ENCODE results near the gene PPOX. TPM values are rescaled to one million over a fixed set of nuclear protein-coding genes. Genes with fewer than 3 reads are reported as not detected.

PPOX gene
- total RNA-seq, 2 donors from 2014 or later: 15.0 to 16.8 TPM

- DNase-seq (ENCODE audit: low spot score): no peak
- intact Hi-C loops (cut with DNase I): no loop called here
Measured at GRCh38 chr1:161140755-161141400, 25.3 kb upstream of the PPOX start.

- DNase-seq (ENCODE audit: low spot score): no peak
- intact Hi-C loops (cut with DNase I): no loop called here
Measured at GRCh38 chr1:161145832-161146231, 20.4 kb upstream of the PPOX start.

DNA sequence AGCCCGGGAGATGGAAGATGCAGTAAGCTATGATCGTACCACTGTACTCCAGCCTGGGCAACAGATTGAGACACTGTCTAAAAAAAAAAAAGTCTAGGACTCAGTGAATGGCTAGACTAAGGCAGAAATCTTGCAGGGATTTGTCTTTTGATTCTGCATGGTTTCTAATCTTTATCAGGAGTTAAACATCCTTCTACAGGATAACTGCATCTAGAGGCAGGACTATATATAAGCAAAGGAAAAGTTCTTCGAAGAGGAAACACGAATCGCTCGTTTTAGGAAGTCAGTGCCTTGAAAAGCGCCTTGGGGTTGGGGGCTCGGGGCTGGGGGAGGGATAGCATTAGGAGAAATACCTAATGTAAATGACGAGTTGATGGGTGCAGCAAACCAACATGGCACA, 13.1 kb upstream of the PPOX start:
- intact Hi-C loops (cut with DNase I): no loop called here
- DNase-seq (ENCODE audit: low spot score): no peak

GRCh38 chr1:161153682-161154337, 12.4 kb upstream of the PPOX start, which contains the start of gene UFC1:
TSS of gene UFC1 (plus strand) at chr1:161153978. CDS start at chr1:161153998, 20 bp downstream.
- peak; percentile 94 for DNase-seq (ENCODE audit: low spot score)
- intact Hi-C loops (cut with DNase I): no loop called here

- intact Hi-C loops (cut with DNase I): no loop called here
- no peak for DNase-seq (ENCODE audit: low spot score)
Measured at GRCh38 chr1:161157867-161158266, 8.4 kb upstream of the PPOX start.

- intact Hi-C loops (cut with DNase I): no loop called here
- DNase-seq (ENCODE audit: low spot score): no peak
Measured at GRCh38 chr1:161158316-161159010, 7.8 kb upstream of the PPOX start.

GRCh38 chr1:161159087-161159912, 6.9 kb upstream of the PPOX start, which contains the start of gene USP21:
TSS of gene USP21 (plus strand) at chr1:161159500. CDS start at chr1:161160641, 1,141 bp downstream.
- intact Hi-C loops (cut with DNase I): no loop called here
- peak; percentile 98 for DNase-seq (ENCODE audit: low spot score)

- no peak for DNase-seq (ENCODE audit: low spot score)
- intact Hi-C loops (cut with DNase I): no loop called here
Measured at GRCh38 chr1:161159913-161160243, 6.3 kb upstream of the PPOX start.

- DNase-seq (ENCODE audit: low spot score): peak; percentile 75
- intact Hi-C loops (cut with DNase I): no loop called here
Measured at GRCh38 chr1:161160671-161161145, 5.5 kb upstream of the PPOX start.

- intact Hi-C loops (cut with DNase I): no loop called here
- no peak for DNase-seq (ENCODE audit: low spot score)
Measured at GRCh38 chr1:161161652-161162051, 4.6 kb upstream of the PPOX start.

DNA sequence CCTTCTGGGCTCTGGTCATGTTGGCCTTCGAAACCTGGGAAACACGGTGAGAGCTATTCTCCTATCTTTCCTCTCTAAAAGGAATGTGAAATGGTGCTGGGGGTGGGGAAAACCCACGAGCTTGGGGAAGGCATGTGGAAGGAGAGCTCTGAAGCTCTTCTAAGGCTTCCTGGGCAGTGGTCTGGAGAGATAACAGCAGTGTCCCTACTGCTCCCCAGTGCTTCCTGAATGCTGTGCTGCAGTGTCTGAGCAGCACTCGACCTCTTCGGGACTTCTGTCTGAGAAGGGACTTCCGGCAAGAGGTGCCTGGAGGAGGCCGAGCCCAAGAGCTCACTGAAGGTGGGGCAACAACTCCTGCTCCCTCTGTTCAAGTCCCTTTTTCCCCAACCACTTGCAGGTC, 4.2 kb upstream of the PPOX start:
- DNase-seq (ENCODE audit: low spot score): no peak
- intact Hi-C loops (cut with DNase I): no loop called here

- DNase-seq (ENCODE audit: low spot score): no peak
- intact Hi-C loops (cut with DNase I): no loop called here
Measured at GRCh38 chr1:161162806-161163205, 3.4 kb upstream of the PPOX start.

GRCh38 chr1:161163793-161164192, 2.4 kb upstream of the PPOX start:
- DNase-seq (ENCODE audit: low spot score): peak; percentile 77
- intact Hi-C loops (cut with DNase I): no loop called here

GRCh38 chr1:161164901-161165610, 1.2 kb upstream of the PPOX start:
- intact Hi-C loops (cut with DNase I): no loop called here
- DNase-seq (ENCODE audit: low spot score): peak; percentile 51

DNA sequence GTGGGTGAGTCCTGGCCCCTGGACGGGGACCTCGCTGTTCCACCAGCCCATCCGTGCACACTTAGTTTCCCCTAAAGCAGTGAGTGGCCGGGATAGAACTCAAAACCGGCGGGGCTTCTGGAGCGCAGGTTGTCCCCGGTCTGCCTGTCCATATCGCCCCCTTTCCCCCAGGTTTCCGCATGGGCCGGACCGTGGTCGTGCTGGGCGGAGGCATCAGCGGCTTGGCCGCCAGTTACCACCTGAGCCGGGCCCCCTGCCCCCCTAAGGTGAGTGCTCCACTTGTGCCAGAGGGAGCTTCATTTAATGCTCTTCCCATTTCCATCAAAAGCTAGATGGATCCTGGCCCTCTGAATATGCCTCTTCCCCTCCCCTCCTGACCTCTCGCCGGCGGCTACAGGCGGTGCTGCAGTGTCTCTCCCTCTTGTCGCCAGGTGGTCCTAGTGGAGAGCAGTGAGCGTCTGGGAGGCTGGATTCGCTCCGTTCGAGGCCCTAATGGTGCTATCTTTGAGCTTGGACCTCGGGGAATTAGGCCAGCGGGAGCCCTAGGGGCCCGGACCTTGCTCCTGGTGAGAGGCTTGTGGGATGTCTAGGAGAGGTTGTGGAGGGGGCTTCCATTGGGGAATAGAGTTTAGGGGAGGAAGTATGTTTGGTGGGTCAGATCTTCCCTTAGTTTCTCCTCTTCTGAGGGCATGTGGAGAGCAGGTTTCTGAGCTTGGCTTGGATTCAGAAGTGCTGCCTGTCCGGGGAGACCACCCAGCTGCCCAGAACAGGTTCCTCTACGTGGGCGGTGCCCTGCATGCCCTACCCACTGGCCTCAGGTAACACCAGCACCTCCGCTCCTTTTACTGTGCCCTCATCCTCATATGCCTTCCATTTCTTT, 683 bp downstream of the PPOX start:
- intact Hi-C loops (cut with DNase I): no loop called here
- DNase-seq (ENCODE audit: low spot score): peak; percentile 78

DNA sequence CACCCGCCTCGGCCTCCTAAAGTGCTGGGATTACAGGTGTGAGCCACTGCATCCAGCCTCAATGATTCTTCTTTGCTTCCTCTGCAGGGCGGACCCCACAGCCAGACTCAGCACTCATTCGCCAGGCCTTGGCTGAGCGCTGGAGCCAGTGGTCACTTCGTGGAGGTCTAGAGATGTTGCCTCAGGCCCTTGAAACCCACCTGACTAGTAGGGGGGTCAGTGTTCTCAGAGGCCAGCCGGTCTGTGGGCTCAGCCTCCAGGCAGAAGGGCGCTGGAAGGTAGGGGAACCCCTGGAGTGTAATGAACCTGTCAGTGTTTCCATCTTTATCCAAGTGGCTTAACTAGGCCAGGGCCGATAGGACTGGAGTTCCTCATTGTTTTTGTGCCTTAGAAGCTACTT, 2.7 kb downstream of the PPOX start:
- peak; percentile 70 for DNase-seq (ENCODE audit: low spot score)

DNA sequence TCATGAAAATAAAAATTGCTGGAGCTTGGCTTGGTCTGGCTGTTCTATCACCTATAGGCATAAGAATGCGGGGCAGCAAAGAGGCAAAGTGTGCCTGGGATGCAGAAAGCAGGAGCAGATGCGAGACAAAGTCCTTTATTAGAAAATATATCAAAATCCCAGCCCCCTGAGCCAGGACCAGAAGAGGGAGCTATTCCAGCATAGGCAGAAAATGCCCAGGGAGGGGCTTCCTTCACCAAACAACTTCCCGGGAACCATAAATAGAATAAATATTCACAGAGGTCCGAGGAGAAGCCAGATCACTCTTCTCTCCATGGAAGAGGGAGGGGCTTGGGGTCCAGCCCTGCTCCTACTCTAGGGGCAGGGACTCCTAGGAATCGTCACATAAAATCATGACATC, 5.0 kb downstream of the PPOX start:
- DNase-seq (ENCODE audit: low spot score): no peak

More for the DNA sequence above, 2.7 kb downstream of the PPOX start:
- intact Hi-C loops (cut with DNase I): no loop called here

DNA sequence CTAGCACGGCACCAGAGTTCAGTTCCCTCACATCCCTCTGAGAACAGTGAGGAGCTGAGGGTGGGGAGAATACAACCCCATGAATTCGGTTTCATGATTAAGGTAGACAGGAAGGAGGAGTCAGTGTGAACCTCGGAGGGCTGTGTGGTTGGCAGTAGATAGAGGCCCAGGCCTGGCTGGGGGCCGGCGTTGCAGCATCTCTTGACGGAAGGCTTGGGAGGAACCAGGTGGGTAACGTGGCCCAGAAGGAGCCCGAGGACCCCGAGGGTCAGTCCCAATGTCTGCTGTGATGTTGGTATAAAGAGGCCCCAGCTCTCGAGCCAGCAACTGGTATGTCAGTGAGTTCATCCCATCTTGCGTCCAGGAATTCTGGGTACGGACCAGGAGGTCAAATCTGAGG, 5.5 kb downstream of the PPOX start:
- DNase-seq (ENCODE audit: low spot score): peak; percentile 65
- intact Hi-C loops (cut with DNase I): no loop called here

More for the DNA sequence above, 5.0 kb downstream of the PPOX start:
- intact Hi-C loops (cut with DNase I): no loop called here
